HFF-Myc (cell line): Measurements from ENCODE around the gene L2HGDH.

Experiments
- DNase-seq: peaks from one replicate; pipeline ENCODE4 v3.0.0-alpha.2; 2011; ENCODE audit warnings: low read depth; ENCODE audit errors: extremely low read depth
- H3K4me3 ChIP-seq: replicated peaks from 2 replicates; pipeline ENCODE4 v1.5.1; 2011; ENCODE audit warnings: low read depth, mild to moderate bottlenecking, control low read depth, low read length
- TF ChIP-seq, protein P1 (sequence below): IDR thresholded peaks from 2 replicates; pipeline ENCODE4 v1.5.1; 2012; ENCODE audit warnings: mild to moderate bottlenecking, low read depth, low read length, control low read depth; ENCODE audit errors: missing control alignments

Gene L2HGDH

DNA sequence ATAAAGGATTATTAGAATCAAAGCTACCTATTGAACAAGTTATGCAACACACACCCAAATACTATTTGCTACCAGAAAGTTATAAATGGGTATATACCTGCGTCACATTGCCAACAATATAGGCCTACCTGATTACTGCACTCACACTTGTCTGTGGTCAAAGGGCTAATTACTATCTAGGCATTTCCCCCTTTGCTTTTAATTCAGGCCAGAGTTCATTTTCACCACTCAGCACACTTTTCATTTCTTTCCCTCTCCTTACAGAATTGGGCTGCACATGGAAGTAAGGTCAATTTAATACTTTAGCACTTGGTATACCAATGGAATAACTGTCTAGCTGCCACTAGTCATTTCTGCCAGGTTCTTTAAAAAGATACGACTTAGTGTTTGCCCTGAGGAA lies 82.3 kb downstream of the L2HGDH start:
- peak overlapping the region; percentile 71 for H3K4me3 ChIP-seq
- DNase-seq, result no peak

DNA sequence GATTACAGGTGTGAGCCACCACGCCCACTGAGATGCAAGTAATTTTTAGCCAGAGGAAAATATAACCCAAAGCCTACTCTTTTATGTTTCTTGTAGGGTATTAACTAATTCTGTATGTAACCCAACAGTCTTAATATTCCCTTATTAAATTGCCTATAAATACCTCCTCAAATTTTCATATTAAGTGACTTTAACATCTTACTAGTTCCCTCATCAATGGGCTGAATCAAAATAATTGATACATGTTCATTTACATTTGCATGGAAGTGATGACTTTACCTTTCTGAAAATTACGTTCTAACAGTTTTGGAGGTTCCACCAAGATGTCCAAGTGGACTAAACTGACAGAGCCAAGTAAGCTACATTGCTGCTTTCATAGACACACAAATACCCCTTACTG lies 83.7 kb downstream of the L2HGDH start:
- TF ChIP-seq, protein P1, sequence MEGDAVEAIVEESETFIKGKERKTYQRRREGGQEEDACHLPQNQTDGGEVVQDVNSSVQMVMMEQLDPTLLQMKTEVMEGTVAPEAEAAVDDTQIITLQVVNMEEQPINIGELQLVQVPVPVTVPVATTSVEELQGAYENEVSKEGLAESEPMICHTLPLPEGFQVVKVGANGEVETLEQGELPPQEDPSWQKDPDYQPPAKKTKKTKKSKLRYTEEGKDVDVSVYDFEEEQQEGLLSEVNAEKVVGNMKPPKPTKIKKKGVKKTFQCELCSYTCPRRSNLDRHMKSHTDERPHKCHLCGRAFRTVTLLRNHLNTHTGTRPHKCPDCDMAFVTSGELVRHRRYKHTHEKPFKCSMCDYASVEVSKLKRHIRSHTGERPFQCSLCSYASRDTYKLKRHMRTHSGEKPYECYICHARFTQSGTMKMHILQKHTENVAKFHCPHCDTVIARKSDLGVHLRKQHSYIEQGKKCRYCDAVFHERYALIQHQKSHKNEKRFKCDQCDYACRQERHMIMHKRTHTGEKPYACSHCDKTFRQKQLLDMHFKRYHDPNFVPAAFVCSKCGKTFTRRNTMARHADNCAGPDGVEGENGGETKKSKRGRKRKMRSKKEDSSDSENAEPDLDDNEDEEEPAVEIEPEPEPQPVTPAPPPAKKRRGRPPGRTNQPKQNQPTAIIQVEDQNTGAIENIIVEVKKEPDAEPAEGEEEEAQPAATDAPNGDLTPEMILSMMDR, result no peak
- H3K4me3 ChIP-seq, result no peak overlapping the region
- no peak for DNase-seq

More for the DNA sequence above, 82.3 kb downstream of the L2HGDH start:
- TF ChIP-seq, protein P1, result no peak

DNA sequence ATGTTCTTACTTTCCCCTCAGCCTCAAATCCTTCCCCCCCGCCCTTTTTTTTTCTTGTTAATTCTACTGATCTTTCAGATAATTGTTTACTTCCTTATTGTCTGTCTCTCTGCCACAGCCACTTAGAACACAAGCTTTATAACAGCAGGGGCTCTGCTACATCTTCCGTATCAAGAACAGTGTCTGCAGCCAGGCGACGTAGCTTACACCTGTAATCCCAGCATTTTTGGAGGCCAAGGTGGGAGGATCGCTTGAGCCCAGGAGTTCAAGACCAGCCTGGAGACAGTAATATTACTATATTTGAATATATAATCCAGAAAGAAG lies 86.1 kb downstream of the L2HGDH start:
- no peak overlapping the region for H3K4me3 ChIP-seq
- TF ChIP-seq, protein P1, result no peak
- no peak for DNase-seq

DNA sequence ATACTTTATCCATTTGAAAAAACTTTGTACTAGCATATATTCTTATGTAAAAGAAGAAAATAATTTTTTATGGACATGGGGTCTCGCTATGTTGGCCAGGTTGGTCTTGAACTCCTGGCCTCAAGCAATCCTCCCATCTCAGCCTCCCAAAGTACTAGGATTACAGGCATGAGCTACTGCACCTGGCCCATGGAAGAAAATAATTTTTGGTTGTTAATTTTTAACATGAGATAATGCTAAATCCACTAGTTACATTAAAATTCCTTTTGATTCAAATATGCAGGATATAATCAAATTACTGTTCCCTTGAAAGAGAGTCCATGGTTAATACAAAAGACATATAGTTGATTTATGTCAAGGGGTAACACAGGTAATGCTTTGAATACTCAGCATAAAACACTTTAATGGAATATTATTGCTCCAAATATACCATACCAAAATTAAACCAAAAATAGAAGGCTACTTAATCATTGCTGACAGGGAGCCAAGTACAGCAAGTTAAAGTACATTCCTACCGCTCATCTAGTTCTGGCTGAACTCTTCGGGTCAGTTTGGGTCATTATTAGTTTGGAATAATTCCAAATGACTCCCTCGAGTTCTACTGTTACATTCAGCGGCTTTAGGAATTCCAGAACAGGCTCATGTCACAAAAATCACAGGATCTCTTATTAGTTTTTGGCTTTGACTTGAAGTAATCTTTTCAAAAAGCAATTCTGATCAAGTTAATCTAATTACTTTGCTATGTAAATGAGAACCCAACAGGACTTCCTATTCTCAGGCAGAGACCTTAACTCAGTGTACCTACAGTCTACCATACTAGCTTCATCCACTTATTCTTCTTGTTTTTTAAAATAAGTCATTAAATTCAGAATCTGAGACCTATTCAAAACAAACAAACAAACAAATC lies 86.7 kb downstream of the L2HGDH start:
- no peak overlapping the region for H3K4me3 ChIP-seq

DNA sequence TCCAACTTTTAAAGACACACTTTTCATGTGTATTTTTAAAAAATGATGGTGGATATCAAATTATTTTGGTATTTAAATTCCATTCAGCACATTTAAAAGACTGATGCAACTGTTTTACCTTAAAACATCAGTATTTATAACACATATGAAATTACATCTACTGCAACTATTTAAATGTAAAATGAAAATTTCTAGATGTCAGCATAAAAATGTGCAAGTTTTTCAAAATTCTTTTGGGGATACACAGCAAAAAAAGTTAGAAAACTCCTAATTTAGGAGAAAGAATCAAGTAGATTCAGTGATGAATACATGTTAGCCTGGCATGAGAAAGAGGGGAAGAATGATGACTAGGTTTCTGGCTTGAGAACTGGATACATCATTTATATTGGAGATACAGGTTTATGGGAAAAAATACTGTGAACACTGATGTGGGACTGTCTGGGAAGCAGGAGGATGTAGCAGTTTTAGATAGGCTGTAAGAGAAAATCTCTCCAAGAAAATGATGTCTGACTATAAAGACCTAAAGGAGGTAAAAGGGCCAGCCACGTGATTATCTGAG lies 89.9 kb downstream of the L2HGDH start:
- DNase-seq, result no peak
- H3K4me3 ChIP-seq, result no peak overlapping the region
- TF ChIP-seq, protein P1, result no peak

More for the DNA sequence above, 86.7 kb downstream of the L2HGDH start:
- peak; percentile 36 for DNase-seq
- TF ChIP-seq, protein P1, result no peak

DNA sequence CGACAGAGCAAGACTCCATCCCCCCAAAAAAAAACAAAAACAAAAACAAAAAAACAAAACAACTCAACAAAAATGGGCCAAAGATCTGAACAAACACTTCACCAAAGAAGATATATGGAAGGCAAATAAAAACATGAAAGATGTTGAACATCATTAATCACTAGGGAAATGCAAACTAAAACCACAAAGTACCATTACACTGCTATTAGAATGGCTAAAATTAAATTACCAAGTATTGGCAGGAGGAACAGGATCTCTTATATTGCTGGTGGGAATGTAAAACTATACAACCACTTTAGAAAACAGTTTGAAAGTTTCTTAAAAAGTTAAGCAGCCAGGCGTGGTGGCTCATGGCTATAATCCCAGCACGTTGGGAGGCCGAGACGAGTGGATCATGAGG lies 93.5 kb downstream of the L2HGDH start:
- H3K4me3 ChIP-seq, result no peak overlapping the region
- DNase-seq, result no peak
- TF ChIP-seq, protein P1, result no peak

DNA sequence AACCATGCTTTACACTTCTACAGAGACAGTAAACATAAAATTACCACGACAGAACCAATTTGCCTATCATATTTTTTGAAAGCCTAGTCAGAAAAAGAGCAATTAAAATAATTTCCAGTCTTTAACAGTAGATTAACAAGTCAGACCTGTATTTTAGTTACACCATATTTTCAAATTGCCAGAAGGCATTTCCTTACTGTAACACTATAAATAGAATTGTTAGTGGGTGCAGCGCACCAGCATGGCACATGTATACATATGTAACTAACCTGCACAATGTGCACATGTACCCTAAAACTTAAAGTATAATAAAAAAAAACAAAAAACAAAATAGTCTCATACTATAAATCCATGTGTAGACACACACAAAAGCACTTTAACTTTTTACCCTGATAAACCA lies 96.6 kb downstream of the L2HGDH start:
- no peak for DNase-seq
- TF ChIP-seq, protein P1, result no peak

More for the DNA sequence above, 96.6 kb downstream of the L2HGDH start:
- H3K4me3 ChIP-seq, result no peak overlapping the region
